PC-3 (cell line): ENCODE measurements around the gene HSD17B4.
A peak's percentile ranks its signal among the peaks of the same experiment; 100 is the strongest.

Source experiments
- EZH2 ChIP-seq: fragments of 300-600 bp; sonication (generic); IDR thresholded peaks from one replicate; pipeline ENCODE4 v1.6.1; 2017; ENCODE audit warnings: antibody characterized with exemption, mild to moderate bottlenecking, low read length; ENCODE audit not compliant: unreplicated experiment
- EZH2phosphoT487 ChIP-seq: fragments of 300-600 bp; sonication (generic); IDR thresholded peaks from 2 replicates; pipeline ENCODE4 v1.6.1; 2018; ENCODE audit warnings: mild to moderate bottlenecking, antibody characterized with exemption, low read length, borderline replicate concordance
- TF ChIP-seq, protein P1 (sequence below): fragments of 300-600 bp; sonication (generic); conservative IDR thresholded peaks from 2 replicates; pipeline ENCODE4 v1.5.1; 2017; ENCODE audit warnings: antibody characterized with exemption, low read depth, mild to moderate bottlenecking, low read length

GRCh38 chr5:119578937-119579336 is 126.6 kb downstream of the HSD17B4 start:
- TF ChIP-seq EZH2 (no peak), EZH2phosphoT487 (no peak)
- TF ChIP-seq, protein P1, sequence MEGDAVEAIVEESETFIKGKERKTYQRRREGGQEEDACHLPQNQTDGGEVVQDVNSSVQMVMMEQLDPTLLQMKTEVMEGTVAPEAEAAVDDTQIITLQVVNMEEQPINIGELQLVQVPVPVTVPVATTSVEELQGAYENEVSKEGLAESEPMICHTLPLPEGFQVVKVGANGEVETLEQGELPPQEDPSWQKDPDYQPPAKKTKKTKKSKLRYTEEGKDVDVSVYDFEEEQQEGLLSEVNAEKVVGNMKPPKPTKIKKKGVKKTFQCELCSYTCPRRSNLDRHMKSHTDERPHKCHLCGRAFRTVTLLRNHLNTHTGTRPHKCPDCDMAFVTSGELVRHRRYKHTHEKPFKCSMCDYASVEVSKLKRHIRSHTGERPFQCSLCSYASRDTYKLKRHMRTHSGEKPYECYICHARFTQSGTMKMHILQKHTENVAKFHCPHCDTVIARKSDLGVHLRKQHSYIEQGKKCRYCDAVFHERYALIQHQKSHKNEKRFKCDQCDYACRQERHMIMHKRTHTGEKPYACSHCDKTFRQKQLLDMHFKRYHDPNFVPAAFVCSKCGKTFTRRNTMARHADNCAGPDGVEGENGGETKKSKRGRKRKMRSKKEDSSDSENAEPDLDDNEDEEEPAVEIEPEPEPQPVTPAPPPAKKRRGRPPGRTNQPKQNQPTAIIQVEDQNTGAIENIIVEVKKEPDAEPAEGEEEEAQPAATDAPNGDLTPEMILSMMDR, result peak; percentile 50; the same call in 1 of the 2 replicates
